Measurements from ENCODE around the gene IGHMBP2.

The IGHMBP2 gene

DNA sequence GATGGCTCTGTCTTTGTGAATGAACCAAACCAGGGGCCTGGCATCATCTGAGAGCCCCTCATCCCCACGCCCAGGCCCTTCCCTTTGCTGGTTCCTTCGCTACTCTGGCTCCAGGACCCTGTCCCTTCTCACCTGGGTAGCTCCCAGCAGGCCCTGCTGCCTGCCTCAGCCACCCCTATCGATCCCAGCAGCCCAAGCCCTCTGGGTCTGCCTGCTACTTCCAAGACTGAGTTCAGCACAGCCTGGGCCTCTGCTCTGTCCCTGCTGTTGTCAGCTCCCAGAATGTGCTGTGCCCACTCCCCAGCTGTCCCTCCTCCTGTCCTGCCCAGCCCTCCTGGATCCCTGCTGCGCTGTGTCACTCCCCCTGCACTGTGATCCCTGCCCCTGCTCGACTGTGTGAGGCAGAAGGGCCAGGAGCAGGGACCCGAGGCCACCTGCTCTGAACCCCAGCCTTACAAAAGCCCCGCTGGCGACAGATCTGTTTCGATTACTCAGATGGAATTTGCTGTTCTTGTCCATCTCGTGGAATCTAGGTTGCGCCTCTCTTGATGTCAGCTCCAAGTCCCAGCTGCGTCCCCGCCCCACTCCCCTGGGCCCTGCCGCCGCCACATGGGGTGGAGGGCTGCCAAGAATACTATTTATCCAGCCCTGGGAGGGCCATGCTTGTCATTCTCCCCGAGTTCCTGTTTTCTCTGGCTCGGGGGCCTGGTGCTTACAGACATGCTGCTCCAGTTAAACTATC lies 13.0 kb upstream of the IGHMBP2 start:
- DNase-seq (ENCODE audit: low spot score): peak; percentile 89

DNA sequence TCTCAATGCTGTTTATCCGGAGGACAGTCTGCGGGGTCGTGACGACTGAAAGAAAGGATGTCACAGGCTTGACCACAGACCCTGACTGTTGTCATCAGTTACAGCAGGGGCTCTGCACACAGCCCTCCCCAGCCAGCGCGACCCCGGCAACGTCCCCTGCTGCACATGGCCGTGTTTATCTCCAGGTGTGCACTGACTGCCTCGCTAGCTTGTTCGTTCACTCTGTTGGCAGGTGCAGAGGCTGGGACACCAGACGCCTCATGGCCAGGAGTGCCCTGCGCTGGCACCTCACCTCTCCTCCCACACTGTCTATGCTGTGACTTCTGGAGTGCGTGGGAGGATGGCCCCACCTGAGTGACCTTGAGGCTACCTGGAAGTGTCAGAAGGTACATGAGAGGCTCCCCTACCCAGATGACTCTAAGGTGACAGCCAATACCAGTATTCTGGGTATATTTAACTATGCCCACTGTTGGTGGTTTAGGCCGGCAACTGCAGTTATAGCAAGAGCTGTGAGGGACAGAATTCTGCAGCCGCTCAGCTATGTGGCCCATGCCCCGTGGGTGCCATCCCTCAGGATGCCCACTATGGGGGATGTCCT lies 12.2 kb upstream of the IGHMBP2 start:
- no peak for DNase-seq (ENCODE audit: low spot score)

DNA sequence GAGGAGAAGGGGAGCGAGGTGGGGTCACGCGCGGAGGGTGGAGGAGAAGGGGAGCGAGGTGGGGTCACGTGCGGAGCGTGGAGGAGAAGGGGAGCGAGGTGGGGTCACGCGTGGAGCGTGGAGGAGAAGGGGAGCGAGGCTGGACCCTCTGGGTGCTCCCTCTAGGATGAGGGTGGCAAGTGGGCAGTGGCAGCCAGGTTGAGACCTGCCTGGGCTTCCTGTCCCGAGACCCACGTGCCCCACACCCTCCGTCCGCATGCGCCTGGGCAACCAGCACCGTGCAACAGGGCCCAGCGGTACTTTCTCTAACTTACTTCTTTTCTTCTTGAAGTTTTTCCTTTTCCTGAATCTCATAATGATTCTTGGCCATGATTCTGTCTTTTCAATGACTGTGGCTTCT lies 11.1 kb upstream of the IGHMBP2 start:
- no peak for DNase-seq (ENCODE audit: low spot score)

DNA sequence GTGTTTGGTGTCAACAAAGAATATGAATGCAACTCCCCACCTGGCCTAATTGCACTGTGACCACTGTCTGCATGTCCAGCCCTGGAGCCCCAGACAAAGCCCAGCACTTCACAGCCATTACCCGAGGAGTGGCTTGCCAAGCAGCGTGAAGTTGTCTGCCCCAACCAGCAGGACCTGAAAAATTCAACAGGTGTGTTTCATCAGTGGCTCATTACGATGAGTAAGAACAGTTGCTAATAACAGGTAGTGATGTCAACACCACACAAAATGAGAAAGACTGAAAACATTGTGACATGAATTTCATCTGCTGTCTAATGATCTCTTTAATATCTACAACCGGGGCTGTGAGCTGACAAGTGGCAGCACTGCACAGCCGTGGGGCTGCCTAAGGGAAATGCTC lies 10.4 kb upstream of the IGHMBP2 start:
- no peak for DNase-seq (ENCODE audit: low spot score)

DNA sequence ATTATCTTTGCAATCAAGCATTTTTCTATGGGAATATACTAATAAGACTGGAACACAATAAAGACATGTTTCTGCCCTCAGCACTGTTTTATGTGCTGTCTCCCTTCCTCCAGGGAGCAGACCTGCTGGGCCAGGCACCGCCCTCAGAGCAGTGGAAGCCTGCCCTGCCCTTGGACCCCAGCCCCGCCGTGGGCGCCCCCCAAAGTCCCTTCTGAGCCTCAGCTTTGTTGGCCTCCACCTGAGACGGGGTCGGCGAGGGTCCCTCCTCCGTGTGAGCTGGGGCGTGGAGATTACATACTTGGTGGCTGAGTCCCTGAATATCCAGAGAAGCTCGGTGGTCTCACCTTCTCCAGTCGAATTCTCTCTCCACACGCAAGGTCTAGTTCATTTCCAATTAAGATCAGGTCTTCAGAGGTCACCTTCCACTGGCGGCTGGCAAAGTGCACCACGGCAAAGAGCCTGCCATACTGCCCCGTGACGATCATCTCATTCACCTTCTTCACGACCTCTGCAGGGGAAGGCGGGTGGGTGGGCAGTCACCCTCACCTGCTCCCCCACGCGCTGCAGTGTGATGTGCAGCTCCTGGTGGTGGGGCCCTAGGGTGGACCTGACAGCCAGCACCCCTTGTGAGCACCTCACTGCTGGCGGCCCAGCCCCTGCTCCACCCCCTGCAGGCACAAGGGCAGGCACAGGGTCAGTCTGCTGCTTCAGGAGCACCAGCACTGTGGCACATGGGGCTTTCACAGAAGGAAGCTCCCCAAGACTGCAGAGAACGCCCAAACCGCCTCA lies 7.3 kb upstream of the IGHMBP2 start:
- DNase-seq (ENCODE audit: low spot score): no peak

DNA sequence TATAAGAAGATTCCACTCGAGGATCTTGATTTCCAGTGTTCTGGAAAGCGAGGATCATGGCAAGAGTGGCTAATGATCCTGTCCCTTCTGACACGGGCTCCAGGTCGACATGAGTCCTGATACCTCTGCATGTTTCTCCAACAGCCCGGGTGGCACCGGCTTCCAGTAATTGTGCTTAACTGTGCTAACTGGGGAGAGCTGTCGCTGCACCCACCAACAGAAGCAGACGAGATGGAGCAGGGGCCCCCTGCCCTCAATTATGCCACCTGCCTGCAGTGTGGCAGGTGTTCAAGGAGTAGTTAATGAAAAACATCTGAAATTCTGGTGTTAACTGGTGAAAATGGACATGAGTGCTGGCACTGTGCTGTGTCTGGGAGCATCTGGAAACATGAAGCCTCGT lies 6.2 kb upstream of the IGHMBP2 start:
- no peak for DNase-seq (ENCODE audit: low spot score)

DNA sequence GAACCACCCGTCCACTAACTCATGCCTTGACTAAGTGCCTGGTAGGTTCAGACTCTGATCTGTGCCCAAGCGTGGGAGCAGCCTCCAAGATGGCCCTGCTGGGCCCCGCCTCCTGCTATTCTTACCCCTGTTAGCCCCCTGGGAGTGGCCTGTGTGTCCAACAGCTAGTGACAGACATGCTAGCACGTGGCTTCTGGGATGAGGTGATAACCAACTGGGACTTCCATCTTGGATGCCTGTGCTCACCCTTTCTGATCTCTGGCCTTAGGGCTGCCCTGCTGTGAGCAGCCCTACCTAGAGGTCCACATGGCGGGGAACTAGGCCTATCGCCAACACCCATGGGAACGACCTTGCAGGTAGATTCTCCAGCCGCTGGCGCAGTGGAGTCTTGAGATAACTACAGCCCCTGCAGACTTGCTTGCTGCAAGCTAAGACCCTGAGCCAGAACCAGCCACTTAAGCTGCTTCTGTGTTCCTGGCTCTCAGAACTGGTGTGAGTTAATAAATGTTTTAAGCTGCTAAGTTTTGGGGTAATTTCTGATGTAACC lies 2.8 kb upstream of the IGHMBP2 start:
- DNase-seq (ENCODE audit: low spot score): no peak

DNA sequence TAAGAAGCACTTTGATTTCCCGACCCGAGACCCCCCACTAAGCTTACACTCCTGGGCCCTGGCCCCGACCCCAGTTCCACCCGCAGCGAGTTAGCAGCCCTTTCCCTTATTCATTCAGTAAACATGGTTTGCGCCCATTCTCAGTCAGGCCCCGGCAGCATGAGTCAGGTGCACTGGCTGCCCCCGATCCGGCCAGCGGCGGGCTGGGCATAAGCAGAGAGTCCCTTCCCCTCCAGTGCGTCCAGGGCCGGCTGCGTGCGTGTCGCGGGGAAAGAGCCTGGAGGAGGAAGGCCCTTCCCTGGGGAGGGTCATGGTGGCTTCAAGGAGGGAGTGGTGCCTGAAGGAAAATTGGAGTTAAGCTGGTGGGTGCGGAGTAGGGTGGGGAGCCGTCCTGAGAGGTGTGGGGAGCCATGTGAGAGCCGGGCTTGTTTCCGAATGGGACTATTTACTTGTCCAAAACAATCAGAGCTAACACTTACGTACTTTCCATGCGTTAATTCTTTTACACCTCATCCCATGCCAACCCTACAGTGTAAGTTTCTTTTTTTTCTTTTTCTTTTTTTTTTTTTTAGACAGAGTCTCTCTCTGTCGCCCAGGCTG lies 657 bp downstream of the IGHMBP2 start:
- peak; percentile 58 for DNase-seq (ENCODE audit: low spot score)

DNA sequence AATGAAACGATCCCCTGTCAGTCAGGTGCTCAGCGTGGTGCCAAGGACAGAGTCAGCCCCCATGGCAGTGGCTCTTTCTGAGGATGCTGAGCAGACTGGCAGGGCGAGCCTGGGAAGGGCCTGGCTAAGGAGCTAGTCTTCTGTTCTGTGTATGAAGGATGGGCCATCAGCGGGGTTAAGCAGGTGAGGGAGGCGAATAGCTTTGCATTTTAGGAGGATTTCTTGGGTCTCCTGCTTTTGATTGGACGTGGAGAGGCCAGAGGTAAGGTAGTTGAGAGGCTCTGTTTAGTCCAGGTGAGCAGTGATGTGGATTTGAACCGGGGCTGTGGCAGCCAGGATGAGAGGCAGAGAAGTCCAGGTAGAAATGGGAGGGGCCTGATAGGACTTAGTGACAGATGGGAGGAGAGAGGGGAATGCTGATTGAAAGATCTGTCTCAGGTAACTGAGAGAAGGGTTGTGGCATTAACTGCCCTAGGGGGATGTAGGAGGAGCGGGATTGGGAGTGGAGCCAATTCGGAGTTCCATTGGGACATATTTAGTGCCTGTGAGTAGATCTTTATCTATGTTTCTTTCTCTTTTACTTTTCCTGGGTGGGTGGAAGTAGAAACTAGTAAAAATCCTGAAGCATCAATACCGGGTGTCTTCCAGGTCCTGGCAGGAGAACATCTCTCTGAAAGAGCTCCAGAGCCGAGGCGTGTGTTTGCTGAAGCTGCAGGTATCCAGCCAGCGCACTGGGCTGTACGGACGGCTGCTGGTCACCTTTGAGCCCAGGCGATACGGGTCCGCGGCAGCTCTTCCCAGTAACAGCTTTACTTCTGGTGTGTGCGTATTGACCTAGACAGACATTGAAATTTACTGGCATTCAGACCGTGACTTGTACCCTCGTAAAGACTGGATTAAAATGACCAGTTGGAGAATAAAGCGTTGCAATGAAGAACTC lies 2.0 kb downstream of the IGHMBP2 start:
- no peak for DNase-seq (ENCODE audit: low spot score)

DNA sequence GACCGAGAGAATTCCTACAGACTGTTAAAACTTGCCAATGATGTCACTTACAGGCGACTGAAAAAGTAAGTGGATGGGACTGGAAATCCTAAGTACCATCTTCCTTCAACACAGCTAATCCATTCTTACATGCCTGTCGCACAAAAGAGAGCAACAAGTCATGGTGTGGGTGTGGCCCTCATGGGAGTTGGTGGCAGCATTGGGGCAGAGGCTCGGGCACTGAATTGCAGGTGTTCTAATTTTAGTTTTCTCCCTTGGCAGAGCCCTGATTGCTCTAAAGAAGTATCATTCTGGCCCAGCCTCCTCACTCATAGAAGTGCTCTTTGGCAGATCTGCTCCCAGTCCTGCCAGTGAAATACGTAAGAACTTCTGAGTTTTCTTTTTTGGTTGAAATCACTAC lies 4.6 kb downstream of the IGHMBP2 start:
- no peak for DNase-seq (ENCODE audit: low spot score)

DNA sequence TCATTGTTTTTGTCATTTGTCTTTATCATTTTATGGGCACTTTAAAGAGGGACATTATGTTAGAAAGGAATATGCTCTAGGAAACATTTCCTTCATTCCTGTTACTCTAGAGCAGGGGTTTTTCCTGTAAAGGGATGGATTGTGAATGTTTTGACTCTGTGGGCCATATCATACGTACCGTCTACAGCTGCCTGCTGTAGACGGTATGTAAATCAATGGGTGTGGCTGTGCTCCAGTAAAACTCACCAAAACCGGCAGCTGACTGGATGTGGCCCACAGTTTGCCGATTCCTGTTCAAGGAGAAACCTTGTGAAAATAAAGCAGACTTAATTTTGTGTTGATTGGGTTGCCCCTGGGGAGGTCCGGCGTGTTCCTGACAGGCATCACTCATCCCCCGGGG lies 7.3 kb downstream of the IGHMBP2 start:
- DNase-seq (ENCODE audit: low spot score): no peak

DNA sequence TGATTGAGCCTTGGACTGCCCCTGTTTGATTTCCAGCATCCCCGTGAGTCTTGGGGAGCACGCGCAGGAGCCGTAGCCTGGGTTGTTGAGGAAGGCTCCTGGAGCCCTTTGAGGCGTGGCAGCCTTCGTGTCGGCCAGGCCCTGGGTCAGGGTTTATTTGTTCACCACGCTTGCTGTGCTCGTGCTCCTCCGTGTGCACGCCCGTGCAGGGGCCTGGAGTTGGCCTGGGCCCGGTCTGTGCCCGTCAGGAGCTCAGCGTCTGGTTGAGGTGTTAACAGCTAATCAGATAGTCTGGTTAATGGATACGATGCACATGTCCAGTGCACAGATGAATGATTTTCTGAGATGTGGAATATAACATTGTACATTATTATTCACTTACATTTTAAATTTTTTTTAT lies 8.0 kb downstream of the IGHMBP2 start:
- no peak for DNase-seq (ENCODE audit: low spot score)

DNA sequence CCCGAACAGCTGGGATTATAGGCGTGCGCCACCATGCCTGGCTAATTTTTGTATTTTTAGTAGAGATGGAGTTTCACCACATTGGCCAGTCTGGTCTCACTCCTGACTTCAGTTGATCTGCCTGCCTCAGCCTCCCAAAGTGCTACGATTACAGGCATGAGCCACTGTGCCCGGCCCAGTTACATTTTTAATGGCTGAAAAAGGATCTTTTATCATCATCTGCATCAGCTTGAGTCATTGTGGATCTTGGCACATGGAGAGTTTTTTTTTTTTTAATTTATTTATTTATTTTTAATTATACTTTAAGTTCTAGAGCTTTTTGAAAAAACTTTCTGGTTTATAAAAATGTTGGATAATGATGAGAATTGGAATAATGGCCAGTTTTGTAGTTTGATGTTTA lies 8.6 kb downstream of the IGHMBP2 start:
- DNase-seq (ENCODE audit: low spot score): no peak

DNA sequence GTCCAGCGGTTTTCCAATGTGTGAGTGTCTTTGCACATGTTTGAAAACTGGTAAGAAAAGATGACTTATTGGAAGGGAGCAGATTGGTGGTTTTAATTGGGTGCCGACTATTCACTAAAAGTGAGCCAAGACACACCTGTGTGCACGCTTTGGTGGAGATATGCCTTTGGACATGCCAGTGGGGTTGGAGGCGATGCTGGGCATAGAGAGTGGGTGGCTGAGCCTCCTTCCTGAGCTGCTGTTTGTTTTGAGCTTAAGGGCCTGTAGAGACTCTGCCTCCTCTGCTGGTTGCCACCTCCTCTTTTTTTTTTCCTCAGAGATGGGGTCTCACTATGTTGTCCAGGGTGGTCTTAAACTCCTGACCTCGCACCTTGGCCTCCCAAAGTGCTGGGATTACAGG lies 9.5 kb downstream of the IGHMBP2 start:
- DNase-seq (ENCODE audit: low spot score): no peak

DNA sequence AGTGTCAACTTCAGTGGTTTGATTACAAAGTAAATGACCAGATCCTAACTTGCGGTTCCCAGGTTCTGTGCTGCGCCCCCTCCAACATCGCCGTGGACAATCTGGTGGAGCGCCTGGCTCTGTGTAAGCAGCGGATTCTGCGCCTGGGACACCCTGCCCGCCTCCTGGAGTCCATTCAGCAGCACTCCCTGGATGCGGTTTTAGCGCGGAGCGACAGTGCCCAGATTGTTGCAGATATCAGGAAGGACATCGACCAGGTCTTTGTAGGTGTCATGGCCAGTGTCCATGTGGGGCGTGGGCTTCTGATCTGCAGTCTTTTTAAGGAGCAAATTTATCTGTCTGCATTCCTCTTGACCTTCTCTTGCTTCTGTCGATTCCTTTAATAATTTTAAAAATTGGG lies 11.1 kb downstream of the IGHMBP2 start:
- DNase-seq (ENCODE audit: low spot score): no peak

DNA sequence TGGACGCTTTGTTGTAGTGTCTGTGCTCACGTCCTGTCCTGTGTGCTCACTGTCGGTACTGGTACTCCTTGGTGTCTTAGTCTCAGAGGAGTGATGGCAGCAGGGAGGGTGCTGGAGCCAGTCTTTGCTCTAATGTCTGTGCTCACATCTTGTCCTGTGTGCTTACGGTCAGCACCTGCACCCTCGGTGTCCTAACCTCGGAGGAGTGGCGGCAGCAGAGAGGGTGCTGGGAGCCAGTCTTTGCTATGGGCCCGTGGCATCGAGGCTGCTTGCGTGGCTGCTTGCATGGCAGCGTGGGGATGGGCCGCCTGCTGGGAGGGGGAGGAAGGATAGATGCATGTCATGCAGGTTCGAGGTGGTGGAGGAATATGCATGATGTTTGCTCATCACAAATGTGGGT lies 12.7 kb downstream of the IGHMBP2 start:
- DNase-seq (ENCODE audit: low spot score): no peak

DNA sequence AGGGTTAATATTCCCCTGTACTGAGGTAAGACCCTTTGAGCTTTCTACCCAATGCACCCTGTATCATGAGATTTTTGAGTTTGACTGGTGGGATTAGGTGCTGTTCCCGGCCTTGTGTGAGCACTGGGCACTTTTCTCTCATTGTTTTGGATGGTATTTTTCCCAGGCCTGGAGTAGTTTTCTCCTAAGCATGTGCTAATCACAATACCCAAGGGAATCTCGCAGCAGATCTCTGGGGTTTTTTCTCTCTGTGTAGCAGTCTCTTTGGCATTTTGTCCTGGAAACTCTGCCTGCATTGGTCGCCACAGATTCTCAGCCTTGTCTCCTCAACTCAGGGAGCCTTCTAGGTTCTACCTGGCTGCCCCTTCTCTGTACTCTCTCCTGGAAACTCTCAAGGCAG lies 19.9 kb downstream of the IGHMBP2 start:
- no peak for DNase-seq (ENCODE audit: low spot score)

DNA sequence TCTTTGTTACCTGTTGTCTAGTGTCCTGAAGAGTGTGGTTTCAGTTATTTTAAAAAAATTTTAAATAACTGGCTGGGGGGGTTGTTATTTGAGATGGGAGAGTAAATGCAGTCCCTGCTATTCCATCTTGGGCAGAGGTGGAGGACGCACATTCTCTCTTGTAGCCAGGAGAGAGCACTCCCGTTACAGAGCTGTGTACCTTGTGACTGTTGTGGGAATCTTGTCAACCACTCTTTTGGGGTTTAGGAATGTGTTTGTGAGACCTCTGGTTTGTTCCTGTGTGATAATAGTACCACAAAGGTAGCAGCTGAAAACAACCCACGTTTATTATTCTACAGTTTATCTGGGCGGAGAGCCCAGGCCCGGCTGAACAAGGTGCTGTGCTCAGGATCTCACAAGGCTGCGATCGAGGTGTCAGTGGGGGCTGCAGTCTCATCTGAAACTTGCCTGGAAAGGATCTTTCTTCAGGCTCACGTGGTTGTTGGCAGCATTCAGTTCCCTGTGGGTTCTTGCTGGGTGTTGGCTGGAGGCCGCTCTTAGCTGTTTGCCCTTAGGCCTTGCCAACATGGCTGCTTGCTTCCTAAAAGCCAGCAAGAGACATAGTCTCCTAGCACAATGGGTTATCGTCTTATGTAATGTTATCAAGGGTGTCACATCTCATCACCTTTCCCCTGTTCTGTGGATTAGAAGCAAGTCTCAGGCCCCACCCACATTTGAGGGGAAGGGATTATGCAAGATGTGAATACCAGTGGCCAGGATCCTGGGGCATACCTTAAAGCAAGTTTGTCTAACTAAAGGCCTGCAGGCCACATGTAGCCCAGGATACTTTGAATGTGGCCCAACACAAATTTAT lies 20.6 kb downstream of the IGHMBP2 start:
- no peak for DNase-seq (ENCODE audit: low spot score)

DNA sequence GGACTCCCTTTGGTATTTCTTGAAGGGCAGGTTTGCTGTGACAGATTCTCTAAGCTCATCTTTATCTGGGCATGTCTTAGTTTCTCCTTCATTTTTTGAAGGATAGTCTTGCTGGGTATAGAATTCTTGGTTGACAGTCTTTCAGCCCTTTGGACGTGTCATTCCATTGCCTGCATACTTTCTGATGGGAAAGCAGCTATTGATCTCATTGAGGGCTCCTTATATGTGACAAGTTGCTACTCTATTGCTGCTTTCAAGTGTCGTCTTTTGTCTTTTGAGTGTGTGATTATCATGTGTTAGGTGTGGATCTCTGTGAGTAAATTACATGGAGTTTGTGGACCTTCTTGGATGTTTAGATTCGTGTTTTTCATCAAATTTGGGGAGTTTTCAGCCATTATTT lies 21.9 kb downstream of the IGHMBP2 start:
- no peak for DNase-seq (ENCODE audit: low spot score)

DNA sequence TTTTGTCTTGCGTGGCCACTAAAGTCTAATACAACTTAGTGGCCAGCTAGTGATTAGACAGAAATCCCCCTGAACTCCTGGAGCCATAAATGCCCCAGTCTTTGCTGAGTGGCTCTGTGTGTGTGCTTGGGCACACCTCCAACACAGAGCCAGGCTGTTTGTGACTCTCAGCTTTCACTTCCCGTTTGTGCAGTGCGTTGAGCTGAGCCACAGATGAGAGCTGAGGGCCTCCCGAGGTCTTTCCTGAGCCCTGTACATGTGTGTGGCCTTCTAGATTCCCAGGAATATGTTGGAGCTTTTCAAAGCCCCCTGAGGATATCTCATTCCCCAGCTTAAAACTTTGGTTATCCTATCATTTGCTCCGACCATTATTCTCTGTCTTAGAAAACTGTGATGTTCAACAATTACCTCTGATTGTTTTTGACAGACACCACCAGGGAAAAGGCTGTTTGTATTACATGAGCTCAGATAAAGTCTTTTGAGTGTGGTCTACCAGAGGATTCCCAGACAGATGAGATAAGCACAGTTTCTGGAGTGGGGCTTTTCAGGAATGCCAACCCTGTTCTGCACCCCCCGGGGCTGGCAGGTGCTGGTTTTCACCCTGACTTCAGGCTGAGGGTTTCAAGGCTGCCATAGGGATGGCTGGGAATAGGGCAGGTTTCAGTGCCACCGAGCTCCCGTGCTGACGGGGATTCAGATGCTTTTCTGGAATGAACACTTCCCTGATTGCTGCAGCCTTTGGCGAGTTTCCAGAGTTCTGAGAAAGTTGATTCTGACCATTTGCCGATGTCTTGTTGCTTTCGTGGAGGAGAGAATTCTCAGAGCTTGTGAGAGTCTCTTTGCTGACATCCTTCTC lies 23.8 kb downstream of the IGHMBP2 start:
- DNase-seq (ENCODE audit: low spot score): no peak

All from AG08396 (cell line).